ENCODE measurements around the gene GALNT14.

The GALNT14 gene

GRCh38 chr2:30950339-30950738, 187.9 kb downstream of the GALNT14 start:
- TF ChIP-seq ZXDB (tag by site-specific recombination; IDR thresholded peaks at IDR 0.05) (no peak), ZNF645 (tag by site-specific recombination; IDR thresholded peaks at IDR 0.05) (no peak), ZNF138 (tag by site-specific recombination; IDR thresholded peaks at IDR 0.05; ENCODE audit: borderline replicate concordance) (no peak), ZNF660 (tag by site-specific recombination; IDR thresholded peaks at IDR 0.05) (no peak), HOXC10 (CRISPR knock-in tag; IDR thresholded peaks at IDR 0.05) (no peak), ZNF398 (tag by site-specific recombination; IDR thresholded peaks at IDR 0.05) (no peak), RBAK (tag by site-specific recombination; IDR thresholded peaks at IDR 0.05) (no peak), ZSCAN30 (tag by site-specific recombination; IDR thresholded peaks at IDR 0.05) (no peak), ZNF292 (tag by site-specific recombination; IDR thresholded peaks at IDR 0.05; ENCODE audit: borderline replicate concordance, low read depth) (no peak), ZNF449 (tag by site-specific recombination; IDR thresholded peaks at IDR 0.05) (no peak), ZNF324 (tag by site-specific recombination; IDR thresholded peaks at IDR 0.05) (no peak), ZNF677 (tag by site-specific recombination; IDR thresholded peaks at IDR 0.05) (no peak), ZNF221 (tag by site-specific recombination; IDR thresholded peaks at IDR 0.05; ENCODE audit: borderline replicate concordance) (no peak), KLF1 (tag by site-specific recombination; IDR thresholded peaks at IDR 0.05) (no peak), ZNF19 (tag by site-specific recombination; IDR thresholded peaks at IDR 0.05; ENCODE audit: low read depth) (no peak), OSR2 (tag by site-specific recombination; IDR thresholded peaks at IDR 0.05) (no peak), ZNF510 (tag by site-specific recombination; IDR thresholded peaks at IDR 0.05; ENCODE audit: insufficient replicate concordance) (no peak)
- Histone ChIP-seq H3K36me3 (ENCODE audit: control insufficient read depth in 2 of 2, insufficient read depth in 1 of 2, low read length in 2 of 2) (no peaks in the 10 kb centered on the region), H3K9me3 (ENCODE audit: control insufficient read depth, insufficient read depth, low read depth, low read length) (no peaks in the 10 kb centered on the region), H3K4me1 (ENCODE audit: control insufficient read depth, insufficient read depth, low read length) (no peaks in the 10 kb centered on the region), H3K4me3 (ENCODE audit: low read depth, low read length) (no peak overlapping the region), H3K27ac (ENCODE audit: extremely low read depth, low read depth, low read length) (no peak overlapping the region)
- ChIA-PET POLR2A (no interaction called here), CTCF (interaction anchor here (0.7 to 1.1 kb wide), 2 partner anchors 10 to 404 kb away, joined by 3 to 4 read pairs; no protein-coding TSS in a partner anchor)

GRCh38 chr2:30949435-30949834, 188.8 kb downstream of the GALNT14 start:
- Histone ChIP-seq H3K4me3 (ENCODE audit: low read depth, low read length) (no peak overlapping the region), H3K36me3 (ENCODE audit: control insufficient read depth in 2 of 2, insufficient read depth in 1 of 2, low read length in 2 of 2) (no peaks in the 10 kb centered on the region), H3K4me1 (ENCODE audit: control insufficient read depth, insufficient read depth, low read length) (no peaks in the 10 kb centered on the region), H3K9me3 (ENCODE audit: control insufficient read depth, insufficient read depth, low read depth, low read length) (no peaks in the 10 kb centered on the region), H3K27ac (ENCODE audit: extremely low read depth, low read depth, low read length) (no peak overlapping the region)
- POLR2A ChIA-PET: no interaction called here
- CTCF ChIA-PET: no interaction called here
- TF ChIP-seq ZNF514 (tag by site-specific recombination; IDR thresholded peaks at IDR 0.05): no peak
- TF ChIP-seq ZNF621 (tag by site-specific recombination; IDR thresholded peaks at IDR 0.05): no peak
- no peak for TF ChIP-seq ZNF449 (tag by site-specific recombination; IDR thresholded peaks at IDR 0.05)
- no peak for TF ChIP-seq KLF16 (tag by site-specific recombination; IDR thresholded peaks at IDR 0.05)
- no peak for TF ChIP-seq ZNF175 (tag by site-specific recombination; IDR thresholded peaks at IDR 0.05)
- TF ChIP-seq TSHZ1 (tag by site-specific recombination; IDR thresholded peaks at IDR 0.05; ENCODE audit: borderline replicate concordance): no peak
- TF ChIP-seq YY2 (tag by site-specific recombination; IDR thresholded peaks at IDR 0.05): no peak
- TF ChIP-seq GLI4 (tag by site-specific recombination; IDR thresholded peaks at IDR 0.05): no peak
- TF ChIP-seq GFI1B (tag by site-specific recombination; IDR thresholded peaks at IDR 0.05): no peak
